ENCODE measurements around the gene C18orf32.

DNA sequence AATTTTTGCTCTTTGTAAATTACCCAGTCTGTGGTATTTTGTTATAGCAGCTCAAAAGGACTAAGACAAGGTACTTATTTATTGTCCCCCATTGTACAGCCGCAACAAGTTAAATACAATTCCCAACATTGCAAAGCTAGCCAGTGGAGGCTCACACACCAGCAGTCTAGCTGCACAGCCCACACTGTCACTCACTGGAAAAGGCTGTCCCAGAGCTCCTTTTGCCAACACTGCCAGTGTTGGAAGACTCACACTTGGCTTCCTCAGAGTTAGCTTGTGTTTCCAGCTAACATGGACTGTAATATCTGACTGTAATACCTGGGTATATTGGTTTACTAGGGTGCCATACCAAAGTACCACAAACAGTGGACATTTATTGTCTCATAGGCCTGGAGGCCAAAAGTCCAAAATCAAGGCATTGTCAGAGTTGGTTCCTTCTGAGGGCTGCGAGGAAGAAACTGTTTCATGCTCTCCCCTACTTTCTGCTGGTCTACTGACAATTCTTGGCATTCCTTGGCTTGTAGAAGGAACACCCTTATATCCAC lies 19.9 kb downstream of the C18orf32 start:
- TF ChIP-seq, protein P1, sequence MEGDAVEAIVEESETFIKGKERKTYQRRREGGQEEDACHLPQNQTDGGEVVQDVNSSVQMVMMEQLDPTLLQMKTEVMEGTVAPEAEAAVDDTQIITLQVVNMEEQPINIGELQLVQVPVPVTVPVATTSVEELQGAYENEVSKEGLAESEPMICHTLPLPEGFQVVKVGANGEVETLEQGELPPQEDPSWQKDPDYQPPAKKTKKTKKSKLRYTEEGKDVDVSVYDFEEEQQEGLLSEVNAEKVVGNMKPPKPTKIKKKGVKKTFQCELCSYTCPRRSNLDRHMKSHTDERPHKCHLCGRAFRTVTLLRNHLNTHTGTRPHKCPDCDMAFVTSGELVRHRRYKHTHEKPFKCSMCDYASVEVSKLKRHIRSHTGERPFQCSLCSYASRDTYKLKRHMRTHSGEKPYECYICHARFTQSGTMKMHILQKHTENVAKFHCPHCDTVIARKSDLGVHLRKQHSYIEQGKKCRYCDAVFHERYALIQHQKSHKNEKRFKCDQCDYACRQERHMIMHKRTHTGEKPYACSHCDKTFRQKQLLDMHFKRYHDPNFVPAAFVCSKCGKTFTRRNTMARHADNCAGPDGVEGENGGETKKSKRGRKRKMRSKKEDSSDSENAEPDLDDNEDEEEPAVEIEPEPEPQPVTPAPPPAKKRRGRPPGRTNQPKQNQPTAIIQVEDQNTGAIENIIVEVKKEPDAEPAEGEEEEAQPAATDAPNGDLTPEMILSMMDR (conservative IDR thresholded peaks at IDR 0.05 in 1 of 2, IDR thresholded peaks at IDR 0.05 in 1 of 2; ENCODE audit: extremely low read depth in 1 of 2, insufficient read depth in 1 of 2, low read depth in 1 of 2, low read length in 2 of 2), result no peak
- no peak for TF ChIP-seq EZH2 (IDR thresholded peaks at IDR 0.05; ENCODE audit: borderline replicate concordance, low read length)
